Mesothelial cell of epicardium (in vitro differentiated cells): ENCODE results near the gene MAFB. TPM values are rescaled to one million over a fixed set of nuclear protein-coding genes. Genes with fewer than 3 reads are reported as not detected.

Source experiments
- DNase-seq, 2 experiments: peaks; one replicate each; pipeline ENCODE4 v3.0.0; 2021; ENCODE audit warnings: low spot score in 2 of 2; ENCODE audit not compliant: unreplicated experiment in 2 of 2
- H3K27ac Mint-ChIP-seq: 2 replicates; pipeline ENCODE4 v1.8.0; 2021; ENCODE audit warnings: mixed read lengths
- H3K27me3 Mint-ChIP-seq: 2 replicates; pipeline ENCODE4 v1.8.0; 2021; ENCODE audit warnings: low read depth, mixed read lengths
- H3K36me3 Mint-ChIP-seq: 2 replicates; pipeline ENCODE4 v1.8.0; 2021; ENCODE audit warnings: mixed read lengths
- H3K4me1 Mint-ChIP-seq: 2 replicates; pipeline ENCODE4 v1.8.0; 2021; ENCODE audit warnings: mixed read lengths
- H3K4me3 Mint-ChIP-seq: 2 replicates; pipeline ENCODE4 v1.8.0; 2021; ENCODE audit warnings: mild to moderate bottlenecking, moderate library complexity, mixed read lengths
- H3K9me3 Mint-ChIP-seq: 2 replicates; pipeline ENCODE4 v1.8.0; 2021; ENCODE audit warnings: mixed read lengths
- total RNA-seq: library from RNA; stranded (reverse); gene quantifications from 3 replicates; pipeline ENCODE4 v1.2.1, GENCODE V29; 2021
- TF ChIP-seq, protein P1 (sequence below): fragments of 200-600 bp; sonication (generic); IDR thresholded peaks from one replicate; pipeline ENCODE4 v1.5.0; 2021; ENCODE audit warnings: antibody characterized with exemption; ENCODE audit not compliant: unreplicated experiment

MAFB gene
- total RNA-seq, 1 donor from 2014 or later = 11.1 TPM

DNA sequence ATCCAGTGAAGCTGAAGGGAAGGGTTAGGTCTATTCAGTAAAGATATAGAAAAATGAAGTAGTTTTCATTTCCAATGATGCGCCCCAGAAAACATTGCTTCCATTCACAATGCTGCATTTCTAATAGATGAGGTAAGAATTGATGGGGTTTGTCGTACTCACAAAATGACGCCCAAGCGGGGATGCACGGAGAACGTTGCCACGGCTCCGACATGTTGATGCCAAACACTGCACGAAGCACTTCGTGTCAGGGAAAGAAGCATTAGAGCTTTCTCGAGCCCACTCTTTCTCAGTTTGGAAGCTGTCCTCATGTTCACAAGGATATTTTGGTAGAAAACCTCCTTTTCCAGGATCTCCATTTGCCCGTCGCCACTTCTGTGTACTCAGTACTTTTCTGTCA lies 21.6 kb upstream of the MAFB start:
- Mint-ChIP-seq H3K9me3 (no peaks in the 10 kb centered on the region), H3K4me3 (no peak overlapping the region), H3K36me3 (no peaks in the 10 kb centered on the region), H3K4me1 (peaks cover 7% of the 10 kb centered on the region), H3K27ac (no peak overlapping the region), H3K27me3 (peaks cover 25% of the 10 kb centered on the region)
- TF ChIP-seq, protein P1, sequence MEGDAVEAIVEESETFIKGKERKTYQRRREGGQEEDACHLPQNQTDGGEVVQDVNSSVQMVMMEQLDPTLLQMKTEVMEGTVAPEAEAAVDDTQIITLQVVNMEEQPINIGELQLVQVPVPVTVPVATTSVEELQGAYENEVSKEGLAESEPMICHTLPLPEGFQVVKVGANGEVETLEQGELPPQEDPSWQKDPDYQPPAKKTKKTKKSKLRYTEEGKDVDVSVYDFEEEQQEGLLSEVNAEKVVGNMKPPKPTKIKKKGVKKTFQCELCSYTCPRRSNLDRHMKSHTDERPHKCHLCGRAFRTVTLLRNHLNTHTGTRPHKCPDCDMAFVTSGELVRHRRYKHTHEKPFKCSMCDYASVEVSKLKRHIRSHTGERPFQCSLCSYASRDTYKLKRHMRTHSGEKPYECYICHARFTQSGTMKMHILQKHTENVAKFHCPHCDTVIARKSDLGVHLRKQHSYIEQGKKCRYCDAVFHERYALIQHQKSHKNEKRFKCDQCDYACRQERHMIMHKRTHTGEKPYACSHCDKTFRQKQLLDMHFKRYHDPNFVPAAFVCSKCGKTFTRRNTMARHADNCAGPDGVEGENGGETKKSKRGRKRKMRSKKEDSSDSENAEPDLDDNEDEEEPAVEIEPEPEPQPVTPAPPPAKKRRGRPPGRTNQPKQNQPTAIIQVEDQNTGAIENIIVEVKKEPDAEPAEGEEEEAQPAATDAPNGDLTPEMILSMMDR = no peak
- no peak for DNase-seq

DNA sequence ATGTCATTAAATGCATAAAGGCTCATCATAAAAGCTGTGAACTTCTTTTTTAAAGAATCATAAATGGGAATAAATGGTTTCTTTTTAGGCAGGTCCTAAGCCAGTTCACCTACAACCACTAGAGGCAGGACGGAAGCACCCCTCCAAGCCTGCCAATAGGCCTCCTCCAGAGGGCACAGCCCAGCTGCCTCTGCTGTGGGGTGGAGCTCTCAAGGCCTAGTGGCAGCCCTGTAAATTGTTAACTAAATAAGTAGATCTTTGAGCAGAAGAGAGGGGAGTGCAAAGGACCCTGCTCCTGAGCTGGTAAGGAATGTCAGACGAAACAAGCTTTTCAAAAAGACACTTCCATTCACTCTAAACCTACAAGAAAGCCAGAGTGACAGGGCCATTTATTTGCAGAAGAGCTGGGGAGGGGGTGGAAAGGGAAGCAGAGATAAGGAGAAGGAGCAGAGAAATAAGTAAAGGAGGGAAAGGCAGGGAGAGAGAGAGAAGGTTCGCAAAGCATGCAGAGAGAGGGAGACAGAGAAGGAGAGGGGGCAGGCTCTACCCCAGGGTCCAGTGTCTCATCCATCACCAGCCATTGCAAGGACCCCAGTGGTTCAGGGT lies 18.0 kb upstream of the MAFB start:
- H3K4me3 Mint-ChIP-seq = no peak overlapping the region
- TF ChIP-seq, protein P1 = no peak

DNA sequence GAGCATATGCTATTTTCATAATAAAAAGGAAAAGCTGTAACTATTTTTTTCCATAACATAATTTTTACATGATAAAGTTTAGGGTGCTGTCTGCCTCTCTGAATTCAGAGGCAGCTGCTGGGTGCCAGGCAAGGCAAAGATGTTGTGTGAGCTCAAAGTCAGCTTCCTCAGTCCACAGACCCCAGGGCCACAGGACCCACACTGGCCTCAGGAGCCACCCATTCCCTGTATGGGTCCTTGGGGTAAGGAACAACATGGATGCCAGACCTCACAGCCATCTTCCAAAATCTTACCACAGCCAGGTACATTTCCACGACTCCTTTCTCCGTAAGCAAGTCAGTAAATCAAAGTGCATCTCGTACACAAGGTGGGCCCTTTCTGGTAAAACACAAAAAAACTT lies 16.4 kb upstream of the MAFB start:
- no peak overlapping the region for H3K4me3 Mint-ChIP-seq
- peaks cover 48% of the 10 kb centered on the region for H3K27me3 Mint-ChIP-seq
- no peak for DNase-seq

More for the DNA sequence above, 18.0 kb upstream of the MAFB start:
- no peak for DNase-seq
- H3K9me3 Mint-ChIP-seq = peaks cover 4% of the 10 kb centered on the region
- peaks cover 10% of the 10 kb centered on the region for H3K4me1 Mint-ChIP-seq
- H3K36me3 Mint-ChIP-seq = no peaks in the 10 kb centered on the region
- no peak overlapping the region for H3K27ac Mint-ChIP-seq
- peaks cover 44% of the 10 kb centered on the region for H3K27me3 Mint-ChIP-seq

DNA sequence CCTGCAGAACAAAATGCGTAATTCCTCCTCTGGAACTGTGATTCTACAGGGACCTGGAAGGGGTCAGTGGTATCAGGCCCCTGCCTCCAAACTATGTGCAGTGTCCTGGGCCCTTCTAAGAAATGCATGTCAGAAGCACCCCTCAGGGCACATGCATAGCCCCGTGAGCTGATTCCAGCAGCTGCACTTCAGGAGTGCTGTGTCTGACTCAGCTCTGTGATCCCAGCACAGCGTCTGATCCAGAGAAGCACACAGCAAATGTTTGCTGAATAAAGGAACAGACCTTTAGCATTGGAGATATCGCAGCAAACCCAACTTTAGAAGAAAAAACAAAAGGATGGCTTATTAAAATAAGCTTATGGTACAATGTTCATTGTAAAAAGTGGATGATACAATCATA lies 15.8 kb upstream of the MAFB start:
- TF ChIP-seq, protein P1 = no peak
- Mint-ChIP-seq H3K4me1 (peaks cover 10% of the 10 kb centered on the region), H3K9me3 (peaks cover 4% of the 10 kb centered on the region), H3K4me3 (no peak overlapping the region), H3K27ac (no peak overlapping the region), H3K36me3 (no peaks in the 10 kb centered on the region), H3K27me3 (peaks cover 50% of the 10 kb centered on the region)
- DNase-seq = no peak

More for the DNA sequence above, 16.4 kb upstream of the MAFB start:
- H3K9me3 Mint-ChIP-seq = peaks cover 4% of the 10 kb centered on the region
- peaks cover 10% of the 10 kb centered on the region for H3K4me1 Mint-ChIP-seq
- H3K27ac Mint-ChIP-seq = no peak overlapping the region
- TF ChIP-seq, protein P1 = no peak
- H3K36me3 Mint-ChIP-seq = no peaks in the 10 kb centered on the region

DNA sequence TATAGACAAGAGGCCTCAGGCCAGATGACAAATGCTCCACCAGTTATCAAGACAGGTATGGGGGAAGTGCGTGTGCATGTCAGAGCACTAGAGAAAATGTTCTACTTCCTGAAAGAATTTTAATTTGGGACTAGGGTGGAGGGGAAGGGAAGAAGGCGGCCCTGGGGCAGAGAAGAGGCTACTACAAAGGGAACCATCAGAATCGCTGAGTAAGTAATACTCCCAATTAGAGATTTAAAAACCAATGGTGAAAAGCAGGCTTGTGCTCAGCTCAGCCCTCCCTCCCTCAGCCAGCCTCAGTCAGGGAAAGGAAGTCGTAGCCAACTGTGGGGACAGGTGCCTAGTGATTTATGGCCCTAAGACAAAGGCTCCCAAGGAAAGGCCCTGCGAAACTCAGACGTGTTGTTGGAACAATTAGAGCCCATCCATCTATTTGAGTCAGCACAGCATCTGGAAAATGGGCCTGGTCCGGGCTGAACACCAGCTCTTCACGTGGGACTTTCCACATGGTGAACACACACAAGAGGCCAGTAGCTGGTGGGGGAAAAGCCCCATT lies 15.0 kb upstream of the MAFB start:
- TF ChIP-seq, protein P1 = no peak
- H3K9me3 Mint-ChIP-seq = peaks cover 4% of the 10 kb centered on the region
- H3K4me3 Mint-ChIP-seq = no peak overlapping the region
- DNase-seq = no peak
- no peak overlapping the region for H3K27ac Mint-ChIP-seq
- peaks cover 56% of the 10 kb centered on the region for H3K27me3 Mint-ChIP-seq
- H3K4me1 Mint-ChIP-seq = peaks cover 10% of the 10 kb centered on the region
- no peaks in the 10 kb centered on the region for H3K36me3 Mint-ChIP-seq
